Retinal pigment epithelial cell (primary cell): ENCODE measurements around the gene IQGAP1.

Experiments
- DNase-seq: peaks from one replicate; pipeline ENCODE4 v3.0.0-alpha.2; 2010; ENCODE audit warnings: low read depth
- H3K4me3 ChIP-seq: 2 replicates; pipeline ENCODE4 v1.5.1; 2011; ENCODE audit warnings: mild to moderate bottlenecking, low read length, control low read depth, moderate library complexity
- CTCF ChIP-seq: conservative IDR thresholded peaks from 2 replicates; pipeline ENCODE4 v1.5.1; 2011; ENCODE audit warnings: low read depth, low read length, control low read depth, inconsistent platforms

Gene IQGAP1

DNA sequence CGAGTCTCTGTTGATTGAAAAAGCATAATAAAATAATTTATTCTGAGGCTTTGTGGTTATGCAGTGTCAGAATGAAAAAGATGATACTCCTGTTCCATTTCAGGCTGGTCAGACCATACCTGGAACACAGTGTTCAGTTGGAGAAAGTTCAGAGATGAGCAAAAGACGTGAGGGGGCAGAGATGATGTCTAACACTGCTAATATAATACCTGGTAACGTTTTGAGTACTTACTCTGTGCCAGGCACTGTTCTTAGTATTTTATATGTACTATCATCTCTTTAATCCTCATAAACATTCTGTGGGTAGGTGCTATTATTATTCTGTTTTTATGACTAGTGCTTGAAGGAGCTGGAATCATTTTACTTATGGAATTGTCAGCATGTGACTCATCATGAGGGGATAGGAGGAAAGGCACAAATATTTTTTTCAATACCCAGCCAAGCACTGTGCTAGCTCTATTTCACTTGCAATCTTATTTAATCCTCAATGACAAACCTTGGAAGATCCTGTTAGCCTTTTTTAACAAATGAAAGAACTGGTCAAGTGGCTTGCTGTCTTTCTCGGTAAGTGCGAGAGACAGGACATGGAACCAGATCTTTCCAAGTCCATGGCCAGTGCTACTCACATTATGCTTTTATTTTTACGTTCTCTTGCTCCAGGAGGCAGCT lies 31.8 kb downstream of the IQGAP1 start:
- peak; percentile 90 for DNase-seq
- no peak for TF ChIP-seq CTCF
- peak overlapping the region; percentile 17 for H3K4me3 ChIP-seq

DNA sequence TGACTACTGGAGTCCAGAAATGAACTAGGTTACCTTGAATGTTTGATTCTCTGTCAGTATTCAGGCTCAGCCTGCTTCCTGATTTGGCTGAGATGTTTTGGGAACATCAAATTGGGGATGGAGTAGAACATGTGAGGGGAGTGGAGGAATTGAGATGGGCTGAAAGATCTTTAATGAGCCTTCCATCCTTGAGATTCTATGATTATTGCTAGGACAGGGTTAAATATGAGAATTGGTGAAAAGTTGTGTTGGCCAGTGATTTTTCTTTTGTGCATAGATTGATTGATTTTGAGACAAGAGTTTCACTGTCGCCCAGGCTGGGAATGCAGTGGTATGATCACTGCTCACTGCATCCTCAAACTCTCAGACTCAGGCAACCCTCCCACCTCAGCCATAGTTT lies 32.4 kb downstream of the IQGAP1 start:
- H3K4me3 ChIP-seq = peak overlapping the region; percentile 17
- no peak for TF ChIP-seq CTCF
- DNase-seq = no peak

DNA sequence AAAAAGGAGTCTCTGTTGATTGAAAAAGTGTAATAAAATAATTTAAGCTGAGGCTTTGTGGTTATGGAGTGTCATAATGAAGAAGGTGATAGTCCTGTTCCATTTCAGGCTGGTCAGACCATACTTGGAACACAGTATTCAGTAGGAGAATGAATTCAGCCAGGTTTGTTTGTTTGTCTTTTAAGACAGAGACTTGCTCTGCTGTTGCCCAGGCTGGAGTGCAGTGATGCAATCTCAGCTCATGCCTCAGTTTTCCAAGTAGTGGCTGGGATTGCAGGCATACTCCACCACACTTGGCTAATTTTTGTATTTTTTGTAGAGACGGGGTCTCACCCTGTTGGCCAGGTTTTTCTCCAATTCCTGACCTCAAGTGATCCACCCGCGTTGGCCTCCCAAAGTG lies 33.5 kb downstream of the IQGAP1 start:
- H3K4me3 ChIP-seq = no peak overlapping the region
- TF ChIP-seq CTCF = no peak
- DNase-seq = no peak

DNA sequence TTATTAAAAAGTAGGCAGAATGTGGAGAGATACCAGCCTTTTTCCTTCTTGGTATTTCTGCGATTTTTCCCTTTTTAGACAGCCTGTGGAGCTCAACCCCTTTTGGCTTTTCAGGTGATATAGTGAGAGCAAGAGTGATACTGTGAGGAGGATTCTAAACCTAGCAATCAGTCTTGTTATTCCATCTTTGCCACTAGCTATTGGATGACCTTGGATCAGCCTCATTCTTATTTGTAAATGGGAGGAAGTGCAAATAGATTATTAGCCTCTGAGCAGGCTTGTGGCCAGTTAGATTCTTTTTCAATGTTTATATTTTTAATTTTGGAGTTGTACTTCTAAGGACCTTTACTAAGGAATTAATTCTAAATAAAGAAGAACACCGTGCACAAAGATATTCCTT lies 34.0 kb downstream of the IQGAP1 start:
- DNase-seq = no peak
- H3K4me3 ChIP-seq = no peak overlapping the region
- no peak for TF ChIP-seq CTCF

DNA sequence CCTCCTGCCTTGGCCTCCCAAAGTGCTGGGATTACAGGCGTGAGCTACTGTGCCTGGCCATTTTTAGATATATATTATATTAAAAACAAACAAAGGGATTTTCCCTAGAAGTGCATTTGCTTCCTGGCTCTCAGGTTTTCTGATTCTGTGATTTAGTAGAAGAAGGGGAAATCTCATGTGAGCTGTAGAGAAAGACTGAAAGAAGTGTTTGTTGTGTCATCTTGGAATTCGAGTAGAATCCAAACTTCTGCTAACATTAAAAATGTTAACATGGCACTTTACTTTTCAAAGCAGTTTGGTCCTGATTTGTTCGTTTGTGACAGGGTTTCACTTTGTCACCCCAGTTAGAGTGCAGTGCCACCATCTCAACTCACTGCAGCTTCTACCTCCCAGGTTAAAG lies 34.9 kb downstream of the IQGAP1 start:
- H3K4me3 ChIP-seq = no peak overlapping the region
- TF ChIP-seq CTCF = no peak
- no peak for DNase-seq

GRCh38 chr15:90423801-90424319 lies 35.8 kb downstream of the IQGAP1 start:
- no peak for TF ChIP-seq CTCF
- no peak for DNase-seq
- no peak overlapping the region for H3K4me3 ChIP-seq

DNA sequence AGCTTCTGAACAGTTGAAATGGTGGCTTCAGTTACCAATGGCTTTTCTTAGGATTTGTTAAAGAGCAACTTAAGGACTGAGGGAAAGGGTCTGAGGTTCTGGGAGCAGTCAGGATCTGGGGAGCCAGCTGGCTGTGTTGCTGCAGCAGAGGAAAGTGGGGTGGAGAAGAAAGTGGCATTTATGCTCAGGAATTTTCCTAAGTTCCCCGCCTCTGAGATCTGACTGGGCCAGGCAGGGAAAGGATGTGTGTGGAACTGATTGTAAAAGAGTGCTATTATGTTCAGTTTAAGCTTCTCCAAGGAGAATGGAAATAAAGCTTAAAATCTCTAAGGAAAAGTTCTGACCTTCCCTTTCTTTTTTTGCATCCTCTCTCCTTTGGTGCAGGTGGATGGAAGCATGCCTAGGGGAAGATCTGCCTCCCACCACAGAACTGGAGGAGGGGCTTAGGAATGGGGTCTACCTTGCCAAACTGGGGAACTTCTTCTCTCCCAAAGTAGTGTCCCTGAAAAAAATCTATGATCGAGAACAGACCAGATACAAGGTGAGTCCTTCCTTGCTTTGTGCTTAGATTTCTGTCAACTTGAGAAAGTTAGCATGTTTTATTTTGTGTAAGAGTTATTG lies 37.8 kb downstream of the IQGAP1 start:
- no peak for DNase-seq
- H3K4me3 ChIP-seq = no peak overlapping the region
- no peak for TF ChIP-seq CTCF
